Measurements from ENCODE around the gene MICAL2. TPM values are rescaled to one million over a fixed set of nuclear protein-coding genes. Genes with fewer than 3 reads are reported as not detected.
A peak's percentile ranks its signal among the peaks of the same experiment; 100 is the strongest.

MICAL2 gene
- total RNA-seq, 4 donors from 2014 or later = 24.7 to 53.7 (median 37.0) TPM

GRCh38 chr11:12285811-12286222 is 175.4 kb downstream of the MICAL2 start:
- intact Hi-C loops (cut with DNase I; ENCODE audit: low total_unique reads) (loop anchor here (5.0 to 10.0 kb wide), 2 partner anchors 351 to 611 kb away; no protein-coding TSS in a partner anchor), in situ Hi-C loops (cut with MboI; ENCODE audit: low sequenced_read_pairs in 4 of 4) (loop anchor here (10.0 to 25.0 kb wide), 3 partner anchors 349 to 499 kb away; no protein-coding TSS in a partner anchor)
- no peaks in the 10 kb centered on the region for H3K27me3 ChIP-seq
- DNase-seq (no peak), ATAC-seq (no peak)
- no peaks in the 10 kb centered on the region for H3K36me3 ChIP-seq
- H3K27ac ChIP-seq = no peak overlapping the region
- TF ChIP-seq POLR2A (IDR thresholded peaks at IDR 0.05) (no peak), CTCF (IDR thresholded peaks at IDR 0.05 in 4 of 5, conservative IDR thresholded peaks at IDR 0.05 in 1 of 5) (no peak)
- no peak overlapping the region for H3K4me3 ChIP-seq
- peaks cover 7 to 11% of the 10 kb centered on the region in 2 donors for H3K4me1 ChIP-seq
- no peaks in the 10 kb centered on the region for H3K9me3 ChIP-seq

GRCh38 chr11:12286606-12287005 is 176.2 kb downstream of the MICAL2 start:
- no peaks in the 10 kb centered on the region for H3K36me3 ChIP-seq
- H3K4me3 ChIP-seq = no peak overlapping the region
- no peaks in the 10 kb centered on the region for H3K9me3 ChIP-seq
- H3K27ac ChIP-seq = peak overlapping the region in 1 of 4 donors; percentile 58
- ATAC-seq = no peak
- H3K4me1 ChIP-seq = peaks cover 7 to 11% of the 10 kb centered on the region in 2 donors
- intact Hi-C loops (cut with DNase I; ENCODE audit: low total_unique reads) = loop anchor here (5.0 to 10.0 kb wide), 2 partner anchors 352 to 611 kb away; no protein-coding TSS in a partner anchor
- no peak for TF ChIP-seq POLR2A (IDR thresholded peaks at IDR 0.05)
- no peak for TF ChIP-seq CTCF (IDR thresholded peaks at IDR 0.05 in 4 of 5, conservative IDR thresholded peaks at IDR 0.05 in 1 of 5)
- in situ Hi-C loops (cut with MboI; ENCODE audit: low sequenced_read_pairs in 4 of 4) = loop anchor here (10.0 to 25.0 kb wide), 3 partner anchors 349 to 499 kb away; no protein-coding TSS in a partner anchor
- no peaks in the 10 kb centered on the region for H3K27me3 ChIP-seq
- DNase-seq = no peak

- peak overlapping the region in 3 of 4 donors; percentile 46 to 58 (median 53) for H3K27ac ChIP-seq
- intact Hi-C loops (cut with DNase I; ENCODE audit: low total_unique reads) (loop anchor here (5.0 to 10.0 kb wide), 2 partner anchors 352 to 610 kb away; no protein-coding TSS in a partner anchor), in situ Hi-C loops (cut with MboI; ENCODE audit: low sequenced_read_pairs in 4 of 4) (loop anchor here (10.0 to 25.0 kb wide), 3 partner anchors 350 to 500 kb away; no protein-coding TSS in a partner anchor)
- H3K4me3 ChIP-seq = no peak overlapping the region
- H3K36me3 ChIP-seq = no peaks in the 10 kb centered on the region
- H3K4me1 ChIP-seq = peaks cover 7 to 11% of the 10 kb centered on the region in 2 donors
- no peaks in the 10 kb centered on the region for H3K27me3 ChIP-seq
- TF ChIP-seq CTCF (IDR thresholded peaks at IDR 0.05 in 4 of 5, conservative IDR thresholded peaks at IDR 0.05 in 1 of 5) (no peak), POLR2A (IDR thresholded peaks at IDR 0.05) (no peak)
- peak in 1 of 2 donors; percentile 41 for DNase-seq
- no peaks in the 10 kb centered on the region for H3K9me3 ChIP-seq
- ATAC-seq = peak; percentile 61 to 77
These were observed 176.6 kb downstream of the MICAL2 start for GRCh38 chr11:12287009-12287373.

GRCh38 chr11:12287374-12288211 is 177.2 kb downstream of the MICAL2 start:
- intact Hi-C loops (cut with DNase I; ENCODE audit: low total_unique reads) = loop anchor here (5.0 to 10.0 kb wide), 2 partner anchors 353 to 610 kb away; no protein-coding TSS in a partner anchor
- Histone ChIP-seq H3K36me3 (no peaks in the 10 kb centered on the region), H3K27me3 (no peaks in the 10 kb centered on the region), H3K4me3 (no peak overlapping the region), H3K9me3 (no peaks in the 10 kb centered on the region), H3K4me1 (peaks cover 7 to 11% of the 10 kb centered on the region in 2 donors), H3K27ac (peak overlapping the region; percentile 16 to 58 (median 50))
- TF ChIP-seq CTCF (IDR thresholded peaks at IDR 0.05 in 4 of 5, conservative IDR thresholded peaks at IDR 0.05 in 1 of 5) (no peak), POLR2A (IDR thresholded peaks at IDR 0.05) (no peak)
- ATAC-seq (peak; percentile 21 to 25), DNase-seq (peak in 1 of 2 donors; percentile 55)
- in situ Hi-C loops (cut with MboI; ENCODE audit: low sequenced_read_pairs in 4 of 4) = loop anchor here (10.0 to 25.0 kb wide), 3 partner anchors 350 to 500 kb away; no protein-coding TSS in a partner anchor

Data from gastrocnemius medialis (tissue), 4 donors.